ENCODE results near the gene AMBP.
"Not testable (repeated sequence)": the region's sequence is repeated elsewhere in the genome, so short reads cannot be mapped to it uniquely, and the experiment has no call there.

Gene AMBP

GRCh38 chr9:114046237-114046755 is 31.8 kb downstream of the AMBP start:
- H3K27ac ChIP-seq (replicated peaks; ENCODE audit: low read length): no peak overlapping the region
- peaks cover 24 to 71% of the 10 kb centered on the region in 2 donors for H3K36me3 ChIP-seq (replicated peaks in 1 of 2; ENCODE audit: control insufficient read depth in 2 of 2, insufficient read depth in 2 of 2, low read length in 2 of 2)
- no CpG with 5 or more reads among the region's 4 CpGs for WGBS, 2 donors (ENCODE audit: extremely low coverage in 2 of 2, insufficient read length in 2 of 2, insufficient replicate concordance in 1 of 2)

GRCh38 chr9:114043660-114044059 is 34.4 kb downstream of the AMBP start:
- H4K8ac ChIP-seq (ENCODE audit: low read depth, low read length); H3K27ac ChIP-seq (replicated peaks; ENCODE audit: low read length); H2BK15ac ChIP-seq (ENCODE audit: low read length); H3K4me1 ChIP-seq (ENCODE audit: control insufficient read depth in 2 of 2, insufficient read depth in 1 of 2, low read depth in 1 of 2, low read length in 2 of 2); H3K27me3 ChIP-seq (ENCODE audit: control insufficient read depth in 3 of 3, insufficient read depth in 3 of 3, low read depth in 1 of 3, low read length in 3 of 3); DNase-seq (ENCODE audit: low spot score); H2AK5ac ChIP-seq (ENCODE audit: low read depth, low read length); H2BK12ac ChIP-seq (ENCODE audit: low read length); H3K18ac ChIP-seq (ENCODE audit: low read length); H2BK120ac ChIP-seq (ENCODE audit: low read depth, low read length); H3K14ac ChIP-seq (ENCODE audit: low read length); H3K9me3 ChIP-seq (replicated peaks in 1 of 2; ENCODE audit: control insufficient read depth in 2 of 2, insufficient read depth in 1 of 2, low read depth in 1 of 2, low read length in 2 of 2); H3K9ac ChIP-seq (ENCODE audit: low read depth, low read length, poor library complexity); H2BK5ac ChIP-seq (ENCODE audit: low read length); H2AFZ ChIP-seq (ENCODE audit: low read length); H4K91ac ChIP-seq (ENCODE audit: low read depth, low read length, poor library complexity); H3K4ac ChIP-seq (ENCODE audit: low read length); H3K79me1 ChIP-seq (ENCODE audit: low read depth, low read length); H3K23ac ChIP-seq (ENCODE audit: low read depth, low read length, poor library complexity); H3K4me2 ChIP-seq (ENCODE audit: insufficient read depth, low read length, poor library complexity, severe bottlenecking); H3K4me3 ChIP-seq (ENCODE audit: low read length in 2 of 2): not testable (repeated sequence)
- H3K36me3 ChIP-seq (replicated peaks in 1 of 2; ENCODE audit: control insufficient read depth in 2 of 2, insufficient read depth in 2 of 2, low read length in 2 of 2): peaks cover 6 to 60% of the 10 kb centered on the region in 2 donors

More at GRCh38 chr9:114046237-114046755, 31.8 kb downstream of the AMBP start:
- H2BK120ac ChIP-seq (ENCODE audit: low read depth, low read length): no peak overlapping the region
- H3K9ac ChIP-seq (ENCODE audit: low read depth, low read length, poor library complexity): no peak overlapping the region
- H3K4ac ChIP-seq (ENCODE audit: low read length): no peak overlapping the region
- H3K4me3 ChIP-seq (ENCODE audit: low read length in 2 of 2): no peak overlapping the region
- no peak overlapping the region for H2BK12ac ChIP-seq (ENCODE audit: low read length)
- H3K14ac ChIP-seq (ENCODE audit: low read length): no peak overlapping the region
- H4K8ac ChIP-seq (ENCODE audit: low read depth, low read length): no peak overlapping the region
- H3K23ac ChIP-seq (ENCODE audit: low read depth, low read length, poor library complexity): no peak overlapping the region
- no peak overlapping the region for H3K18ac ChIP-seq (ENCODE audit: low read length)
- H2BK5ac ChIP-seq (ENCODE audit: low read length): no peak overlapping the region
- H2AK5ac ChIP-seq (ENCODE audit: low read depth, low read length): no peak overlapping the region
- peaks cover 4% of the 10 kb centered on the region for H3K79me1 ChIP-seq (ENCODE audit: low read depth, low read length)
- H4K91ac ChIP-seq (ENCODE audit: low read depth, low read length, poor library complexity): no peak overlapping the region
- no peaks in the 10 kb centered on the region for H3K4me1 ChIP-seq (ENCODE audit: control insufficient read depth in 2 of 2, insufficient read depth in 1 of 2, low read depth in 1 of 2, low read length in 2 of 2)
- H3K9me3 ChIP-seq (replicated peaks in 1 of 2; ENCODE audit: control insufficient read depth in 2 of 2, insufficient read depth in 1 of 2, low read depth in 1 of 2, low read length in 2 of 2): peaks cover 0 to 5% of the 10 kb centered on the region in 2 donors
- H2BK15ac ChIP-seq (ENCODE audit: low read length): no peak overlapping the region
- H2AFZ ChIP-seq (ENCODE audit: low read length): no peak overlapping the region
- no peak overlapping the region for H3K4me2 ChIP-seq (ENCODE audit: insufficient read depth, low read length, poor library complexity, severe bottlenecking)
- no peaks in the 10 kb centered on the region for H3K27me3 ChIP-seq (ENCODE audit: control insufficient read depth in 3 of 3, insufficient read depth in 3 of 3, low read depth in 1 of 3, low read length in 3 of 3)
- DNase-seq (ENCODE audit: low spot score): no peak

GRCh38 chr9:114039484-114039883 is 38.6 kb downstream of the AMBP start:
- Histone ChIP-seq H4K91ac (ENCODE audit: low read depth, low read length, poor library complexity) (no peak overlapping the region), H3K36me3 (replicated peaks in 1 of 2; ENCODE audit: control insufficient read depth in 2 of 2, insufficient read depth in 2 of 2, low read length in 2 of 2) (peaks cover 19 to 60% of the 10 kb centered on the region in 2 donors), H4K8ac (ENCODE audit: low read depth, low read length) (no peak overlapping the region), H2BK120ac (ENCODE audit: low read depth, low read length) (no peak overlapping the region), H2BK12ac (ENCODE audit: low read length) (peak overlapping the region; percentile 12), H2AK5ac (ENCODE audit: low read depth, low read length) (no peak overlapping the region), H3K9me3 (replicated peaks in 1 of 2; ENCODE audit: control insufficient read depth in 2 of 2, insufficient read depth in 1 of 2, low read depth in 1 of 2, low read length in 2 of 2) (peaks cover 3 to 5% of the 10 kb centered on the region in 2 donors), H3K79me1 (ENCODE audit: low read depth, low read length) (no peaks in the 10 kb centered on the region), H3K4me3 (ENCODE audit: low read length in 2 of 2) (no peak overlapping the region), H3K18ac (ENCODE audit: low read length) (no peak overlapping the region), H3K14ac (ENCODE audit: low read length) (no peak overlapping the region), H3K27me3 (ENCODE audit: control insufficient read depth in 3 of 3, insufficient read depth in 3 of 3, low read depth in 1 of 3, low read length in 3 of 3) (no peaks in the 10 kb centered on the region), H3K4me1 (ENCODE audit: control insufficient read depth in 2 of 2, insufficient read depth in 1 of 2, low read depth in 1 of 2, low read length in 2 of 2) (peaks cover 8 to 9% of the 10 kb centered on the region in 2 donors), H2AFZ (ENCODE audit: low read length) (no peak overlapping the region), H2BK15ac (ENCODE audit: low read length) (no peak overlapping the region), H3K9ac (ENCODE audit: low read depth, low read length, poor library complexity) (no peak overlapping the region), H2BK5ac (ENCODE audit: low read length) (no peak overlapping the region), H3K4ac (ENCODE audit: low read length) (no peak overlapping the region), H3K23ac (ENCODE audit: low read depth, low read length, poor library complexity) (no peak overlapping the region), H3K27ac (replicated peaks; ENCODE audit: low read length) (no peak overlapping the region), H3K4me2 (ENCODE audit: insufficient read depth, low read length, poor library complexity, severe bottlenecking) (no peak overlapping the region)
- no CpG with 5 or more reads among the region's 5 CpGs for WGBS, 2 donors (ENCODE audit: extremely low coverage in 2 of 2, insufficient read length in 2 of 2, insufficient replicate concordance in 1 of 2)
- DNase-seq (ENCODE audit: low spot score): no peak

GRCh38 chr9:114038724-114039313 is 39.3 kb downstream of the AMBP start:
- Histone ChIP-seq H3K23ac (ENCODE audit: low read depth, low read length, poor library complexity) (no peak overlapping the region), H3K4me2 (ENCODE audit: insufficient read depth, low read length, poor library complexity, severe bottlenecking) (no peak overlapping the region), H2BK12ac (ENCODE audit: low read length) (no peak overlapping the region), H2BK15ac (ENCODE audit: low read length) (no peak overlapping the region), H2BK120ac (ENCODE audit: low read depth, low read length) (no peak overlapping the region), H2AK5ac (ENCODE audit: low read depth, low read length) (no peak overlapping the region), H3K9me3 (replicated peaks in 1 of 2; ENCODE audit: control insufficient read depth in 2 of 2, insufficient read depth in 1 of 2, low read depth in 1 of 2, low read length in 2 of 2) (peaks cover 3 to 5% of the 10 kb centered on the region in 2 donors), H3K9ac (ENCODE audit: low read depth, low read length, poor library complexity) (no peak overlapping the region), H4K8ac (ENCODE audit: low read depth, low read length) (no peak overlapping the region), H3K27me3 (ENCODE audit: control insufficient read depth in 3 of 3, insufficient read depth in 3 of 3, low read depth in 1 of 3, low read length in 3 of 3) (no peaks in the 10 kb centered on the region), H3K18ac (ENCODE audit: low read length) (no peak overlapping the region), H3K36me3 (replicated peaks in 1 of 2; ENCODE audit: control insufficient read depth in 2 of 2, insufficient read depth in 2 of 2, low read length in 2 of 2) (peaks cover 23 to 67% of the 10 kb centered on the region in 2 donors), H3K4me3 (ENCODE audit: low read length in 2 of 2) (no peak overlapping the region), H3K14ac (ENCODE audit: low read length) (no peak overlapping the region), H3K4me1 (ENCODE audit: control insufficient read depth in 2 of 2, insufficient read depth in 1 of 2, low read depth in 1 of 2, low read length in 2 of 2) (peaks cover 8 to 9% of the 10 kb centered on the region in 2 donors), H3K79me1 (ENCODE audit: low read depth, low read length) (no peaks in the 10 kb centered on the region), H4K91ac (ENCODE audit: low read depth, low read length, poor library complexity) (no peak overlapping the region), H2AFZ (ENCODE audit: low read length) (no peak overlapping the region), H3K27ac (replicated peaks; ENCODE audit: low read length) (peak overlapping the region; percentile 66), H2BK5ac (ENCODE audit: low read length) (no peak overlapping the region), H3K4ac (ENCODE audit: low read length) (no peak overlapping the region)
- no CpG with 5 or more reads among the region's 13 CpGs for WGBS, 2 donors (ENCODE audit: extremely low coverage in 2 of 2, insufficient read length in 2 of 2, insufficient replicate concordance in 1 of 2)
- no peak for DNase-seq (ENCODE audit: low spot score)
